ENCODE results near the gene LRRC17.

DNA sequence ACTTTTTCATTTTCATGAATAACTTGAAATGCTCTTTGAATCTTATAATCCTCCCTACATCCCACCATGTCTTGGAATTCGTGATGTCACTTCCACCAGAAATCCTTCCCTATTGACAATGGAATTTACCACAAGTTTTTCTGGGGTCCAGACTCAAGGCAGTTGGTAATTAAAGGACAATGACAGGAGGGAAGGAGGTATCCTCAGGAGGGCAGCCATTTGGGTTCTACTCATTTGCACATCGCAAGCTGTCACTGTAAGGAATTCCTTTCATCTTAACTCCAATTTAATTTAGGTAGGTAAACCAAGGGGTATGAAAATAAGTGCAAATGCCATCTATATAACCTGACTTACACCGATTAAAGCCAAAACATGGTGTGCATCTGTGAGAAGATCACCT, 21.9 kb downstream of the LRRC17 start:
- no peak for TF ChIP-seq CTCF (IDR thresholded peaks at IDR 0.05)
- TF ChIP-seq EZH2 (IDR thresholded peaks at IDR 0.05; ENCODE audit: borderline replicate concordance, insufficient read depth, low read depth, low read length, poor library complexity, severe bottlenecking), result no peak
